Heart left ventricle (tissue), 13 donors: ENCODE results near the gene MAP4K4.

Experiments used
- POLR2A ChIP-seq, 2 donors: fragments of 450-650 bp; IDR thresholded peaks; one replicate each; pipeline ENCODE4 v1.6.1; 2017; ENCODE audit warnings: antibody characterized with exemption in 2 of 2, mild to moderate bottlenecking in 2 of 2, moderate library complexity in 2 of 2
- TF ChIP-seq, protein P1 (sequence below), 12 donors: fragments of 200-600 bp; sonication (generic) in 4 of 12; IDR thresholded peaks; one replicate each; pipeline versions ENCODE4 v1.5.0 to v1.8.0; 2018 to 2022; ENCODE audit warnings: antibody characterized with exemption in 12 of 12, mild to moderate bottlenecking in 5 of 12
- donor health status: ischemic (EF 13 %, LVEDD 7.1; RV severe dilation, severe dysfunction).
- donor health status: DM: no; HTN: yes; CAD: no.
- donor health status: DM: no; HTN: no; CAD: no.
- donor health status: ischemic (EF 25% LVEDD 6.9; RV normal size, moderate dysfunction).
- donor health status: ischemic (EF 25% LVEDD 5.7; RV mildly dilated, moderate dysfunction).
- donor health status: ischemic (EF 35%, LVEDD 5.7; RV mildly dilated, moderate dysfunction).
- donor health status: nonischemic (EF 11% LVEDD 7.7; RV severe dilation, severe dysfunction).
- donor health status: DM: yes; HTN: yes; CAD: no.
- donor health status: PGD.
- donor health status: ischemic (EF 29% LVEDD 5.4; RV normal size, mild dysfunction).
- donor health status: nonischemic (EF 23%, LVEDD 6.1; RV moderate dilation, normal function).

DNA sequence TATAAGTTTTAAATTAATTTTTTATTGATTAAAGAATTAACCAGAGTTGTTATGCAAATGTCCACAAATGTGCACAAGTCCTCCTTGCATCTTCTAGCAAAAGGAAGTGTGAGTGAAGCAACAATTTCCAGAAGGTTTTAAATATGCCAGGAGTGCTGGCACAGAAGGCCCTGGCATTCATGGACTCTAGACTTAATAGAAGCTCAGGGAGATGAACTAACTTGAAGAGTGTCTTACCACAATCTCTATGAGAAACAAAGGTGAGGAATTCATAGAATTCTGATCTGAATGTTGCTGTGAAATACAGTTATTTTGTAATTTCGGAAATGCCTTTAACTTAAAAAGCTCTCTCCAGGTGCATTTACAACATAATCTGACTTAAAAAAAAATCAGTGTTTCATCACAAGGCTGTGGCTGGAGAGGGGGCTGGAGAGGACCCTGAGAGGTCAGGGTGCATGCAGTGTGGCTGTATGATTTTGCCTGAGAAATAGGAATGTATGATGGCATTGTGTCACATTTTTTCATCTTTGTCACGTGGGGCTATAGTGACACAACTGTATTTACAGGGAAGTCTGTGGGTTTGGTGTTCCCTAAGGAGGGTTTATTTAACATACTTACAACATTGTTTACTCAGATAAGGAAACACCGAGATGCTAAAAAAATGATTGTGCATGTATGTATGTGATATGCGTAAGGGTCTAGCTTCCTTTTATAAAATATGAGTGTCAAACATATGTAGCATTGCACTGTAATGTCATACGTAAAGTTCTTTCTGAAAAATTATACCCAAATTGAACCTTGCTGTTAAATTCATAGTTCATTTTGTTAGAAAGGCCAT, 66.2 kb downstream of the MAP4K4 start:
- TF ChIP-seq, protein P1, sequence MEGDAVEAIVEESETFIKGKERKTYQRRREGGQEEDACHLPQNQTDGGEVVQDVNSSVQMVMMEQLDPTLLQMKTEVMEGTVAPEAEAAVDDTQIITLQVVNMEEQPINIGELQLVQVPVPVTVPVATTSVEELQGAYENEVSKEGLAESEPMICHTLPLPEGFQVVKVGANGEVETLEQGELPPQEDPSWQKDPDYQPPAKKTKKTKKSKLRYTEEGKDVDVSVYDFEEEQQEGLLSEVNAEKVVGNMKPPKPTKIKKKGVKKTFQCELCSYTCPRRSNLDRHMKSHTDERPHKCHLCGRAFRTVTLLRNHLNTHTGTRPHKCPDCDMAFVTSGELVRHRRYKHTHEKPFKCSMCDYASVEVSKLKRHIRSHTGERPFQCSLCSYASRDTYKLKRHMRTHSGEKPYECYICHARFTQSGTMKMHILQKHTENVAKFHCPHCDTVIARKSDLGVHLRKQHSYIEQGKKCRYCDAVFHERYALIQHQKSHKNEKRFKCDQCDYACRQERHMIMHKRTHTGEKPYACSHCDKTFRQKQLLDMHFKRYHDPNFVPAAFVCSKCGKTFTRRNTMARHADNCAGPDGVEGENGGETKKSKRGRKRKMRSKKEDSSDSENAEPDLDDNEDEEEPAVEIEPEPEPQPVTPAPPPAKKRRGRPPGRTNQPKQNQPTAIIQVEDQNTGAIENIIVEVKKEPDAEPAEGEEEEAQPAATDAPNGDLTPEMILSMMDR (IDR thresholded peaks at IDR 0.05) = no peak
- no peak for TF ChIP-seq POLR2A (IDR thresholded peaks at IDR 0.05)
